CD4-positive, alpha-beta T cell treated with Interleukin-6 at 100 ng/mL for 8 hours (primary cell): ENCODE data around the gene ODF2L.
"Not testable (repeated sequence)": the region's sequence is repeated elsewhere in the genome, so short reads cannot be mapped to it uniquely, and the experiment has no call there.

Experiments
- DNase-seq: peaks from one replicate; pipeline ENCODE4 v3.0.0-alpha.2; 2020; ENCODE audit warnings: mixed read lengths, low spot score

The ODF2L gene

GRCh38 chr1:86382878-86383277 is 13.2 kb downstream of the ODF2L start:
- DNase-seq = no peak

DNA sequence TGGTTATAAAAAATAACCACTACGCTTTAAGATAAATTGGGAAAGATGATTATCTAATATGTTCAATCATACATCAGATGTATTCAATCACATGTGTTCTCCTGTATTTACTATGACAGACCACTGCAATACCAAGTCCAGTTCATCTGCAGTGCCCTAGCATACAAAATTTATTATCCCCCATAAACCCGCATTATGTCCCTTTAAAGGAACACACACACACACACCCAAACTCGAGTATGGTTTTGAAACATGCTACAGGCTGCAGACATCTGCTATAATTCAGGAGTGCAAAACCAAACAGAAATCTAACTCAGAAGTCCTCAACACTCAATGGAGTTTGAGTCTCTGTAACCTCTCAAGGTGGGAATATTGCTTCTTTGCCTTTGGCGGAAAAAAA is 14.9 kb downstream of the ODF2L start:
- no peak for DNase-seq

DNA sequence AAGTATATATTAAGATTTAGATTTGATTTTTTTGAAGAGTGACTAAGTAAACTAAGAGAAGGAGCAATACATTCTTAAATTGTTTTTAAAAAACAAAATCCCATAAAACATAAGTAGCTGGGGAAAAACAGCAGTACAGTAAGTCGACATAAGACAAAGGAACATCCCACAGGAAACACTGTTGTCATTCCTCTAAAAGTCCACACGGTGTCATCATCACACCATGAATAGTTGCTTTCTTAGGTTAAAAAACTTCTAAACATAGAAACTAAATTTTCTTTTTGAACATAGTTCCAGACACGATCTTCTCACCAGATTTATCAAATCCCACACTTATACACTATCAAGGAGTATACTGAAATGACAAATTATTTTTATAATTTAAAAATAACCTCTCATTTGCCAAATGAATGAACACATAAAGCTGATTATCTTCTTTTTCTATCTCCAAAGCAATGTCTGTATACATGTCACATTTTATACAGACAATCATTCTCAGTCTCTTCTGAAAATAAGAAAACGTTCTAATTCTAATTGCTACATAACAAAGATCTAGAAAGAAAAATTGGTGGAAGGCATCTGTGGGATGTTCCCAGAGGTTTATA is 15.8 kb downstream of the ODF2L start:
- peak; percentile 41 for DNase-seq

- DNase-seq = no peak
Observed at GRCh38 chr1:86378813-86379212, 17.3 kb downstream of the ODF2L start.

- no peak for DNase-seq
Observed at GRCh38 chr1:86377341-86377740, 18.8 kb downstream of the ODF2L start.

- DNase-seq = no peak
Observed at GRCh38 chr1:86375688-86376087, 20.4 kb downstream of the ODF2L start.

- no peak for DNase-seq
Observed at GRCh38 chr1:86370601-86371022, 25.5 kb downstream of the ODF2L start.

GRCh38 chr1:86365896-86366295 is 30.2 kb downstream of the ODF2L start:
- no peak for DNase-seq

- no peak for DNase-seq
Observed at GRCh38 chr1:86362807-86363206, 33.3 kb downstream of the ODF2L start.

GRCh38 chr1:86357796-86358195 is 38.3 kb downstream of the ODF2L start:
- DNase-seq = no peak

DNA sequence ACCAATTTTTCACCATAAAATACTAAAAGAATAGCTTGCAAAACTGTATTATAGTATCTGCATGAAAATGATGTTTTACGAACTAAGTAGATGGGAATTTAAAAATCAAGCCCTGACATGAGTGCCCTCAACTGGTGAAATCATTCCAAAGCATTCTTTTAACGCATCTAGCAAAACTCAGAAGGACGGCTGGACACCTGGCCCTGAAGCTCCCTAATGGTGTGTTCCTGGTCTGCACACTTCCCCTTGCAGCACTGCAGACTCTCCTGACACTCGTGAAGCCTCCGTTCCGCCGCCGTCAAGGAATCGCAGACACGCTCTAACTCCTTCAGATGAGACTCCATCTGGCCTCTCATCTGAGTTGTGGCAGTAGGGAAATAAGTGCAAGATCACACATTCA is 39.9 kb downstream of the ODF2L start:
- DNase-seq = no peak

DNA sequence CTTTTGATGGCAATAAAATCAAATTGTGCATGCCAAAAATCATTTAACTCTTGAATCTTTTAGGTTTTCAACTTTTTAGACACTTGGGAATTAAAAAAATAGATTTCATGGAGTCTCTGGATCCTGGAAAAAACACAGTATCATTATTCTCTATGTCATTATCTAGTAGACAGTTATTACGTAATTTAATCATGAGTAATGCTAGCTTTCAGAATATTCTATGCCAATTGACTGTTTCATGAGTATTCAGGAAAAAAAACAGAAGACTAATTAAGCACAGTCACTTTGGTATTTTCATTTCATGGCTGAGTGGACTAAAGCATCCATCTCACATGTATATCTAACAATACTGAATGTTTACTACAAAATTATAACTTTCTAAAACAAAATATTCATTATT is 44.0 kb downstream of the ODF2L start:
- DNase-seq = no peak

GRCh38 chr1:86350230-86350629 is 45.9 kb downstream of the ODF2L start:
- DNase-seq = not testable (repeated sequence)

DNA sequence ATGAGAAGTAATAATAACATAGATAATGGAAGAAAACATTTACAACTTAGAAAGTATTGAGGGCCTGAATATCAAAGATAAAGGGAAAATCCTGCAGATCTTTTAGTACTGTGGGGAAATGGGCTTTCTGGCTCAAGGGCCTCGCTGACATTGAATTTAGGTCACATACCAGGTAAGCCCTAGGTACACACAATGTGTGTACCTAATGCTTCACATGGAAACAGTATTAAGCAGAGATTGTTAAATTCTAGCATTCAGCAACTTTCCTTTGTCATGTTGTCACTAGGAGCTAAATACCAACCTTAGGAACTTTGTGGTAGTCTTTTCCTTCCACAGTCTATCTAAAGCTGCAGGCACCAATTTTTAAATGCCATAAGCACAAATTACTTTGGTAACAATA is 49.7 kb downstream of the ODF2L start:
- DNase-seq = no peak

- DNase-seq = no peak
Observed at GRCh38 chr1:86345042-86345441, 51.1 kb downstream of the ODF2L start.

DNA sequence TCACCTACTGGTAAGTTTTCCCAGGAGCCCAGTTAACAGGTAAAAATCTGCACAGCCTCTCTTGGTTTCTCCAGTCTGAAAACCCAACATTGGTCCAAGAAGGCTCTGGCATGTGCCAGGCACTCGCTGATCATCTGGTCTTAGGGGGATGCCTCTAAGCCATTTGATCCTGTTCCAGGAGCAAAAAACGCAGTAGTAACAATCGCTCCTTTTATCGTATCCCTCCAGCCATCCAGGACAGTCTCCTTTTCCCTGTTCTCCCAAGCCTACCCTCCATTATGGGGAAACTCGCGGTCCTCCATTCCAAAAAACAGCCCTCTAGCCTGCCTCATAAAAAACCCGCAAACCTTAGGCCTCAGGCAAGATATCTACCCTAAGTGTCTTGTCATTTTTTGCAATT is 56.2 kb downstream of the ODF2L start:
- DNase-seq = no peak

DNA sequence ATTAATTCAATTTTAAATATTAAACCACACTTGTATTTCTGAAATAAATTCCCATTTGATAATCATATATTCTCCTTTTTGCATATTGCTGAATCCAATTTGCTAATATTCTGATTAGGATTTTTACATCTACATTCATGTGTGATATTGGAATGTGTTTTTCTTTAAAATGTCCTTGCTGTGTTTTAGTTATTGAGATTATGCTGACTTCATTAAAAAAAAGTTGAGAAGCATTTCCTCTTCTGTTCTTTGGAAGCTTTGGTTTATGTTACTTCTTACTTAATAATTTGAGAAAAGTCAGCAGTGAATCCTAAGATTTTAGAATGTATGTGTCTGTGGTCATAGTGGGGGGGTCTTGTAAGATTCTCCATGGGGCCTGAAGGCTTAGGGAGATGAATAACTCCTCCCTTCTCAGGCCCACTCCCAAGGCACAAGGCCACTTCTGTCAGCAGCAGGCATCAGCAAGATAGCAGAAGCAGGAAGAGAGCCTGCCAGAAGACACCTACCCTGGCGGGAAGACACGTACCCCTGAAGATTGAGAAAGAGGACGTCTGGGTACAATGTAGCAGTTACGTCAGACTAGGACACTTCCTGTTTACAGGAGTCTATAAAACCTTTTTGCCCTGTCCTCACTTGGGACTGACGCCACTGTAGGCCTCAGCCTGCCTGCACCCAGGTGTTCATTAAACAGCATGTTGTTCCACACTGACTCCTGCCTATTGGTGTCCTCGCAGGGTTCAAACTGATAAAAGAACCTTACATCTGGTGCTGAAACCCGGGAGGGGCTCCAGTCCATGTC is 56.9 kb downstream of the ODF2L start:
- no peak for DNase-seq

DNA sequence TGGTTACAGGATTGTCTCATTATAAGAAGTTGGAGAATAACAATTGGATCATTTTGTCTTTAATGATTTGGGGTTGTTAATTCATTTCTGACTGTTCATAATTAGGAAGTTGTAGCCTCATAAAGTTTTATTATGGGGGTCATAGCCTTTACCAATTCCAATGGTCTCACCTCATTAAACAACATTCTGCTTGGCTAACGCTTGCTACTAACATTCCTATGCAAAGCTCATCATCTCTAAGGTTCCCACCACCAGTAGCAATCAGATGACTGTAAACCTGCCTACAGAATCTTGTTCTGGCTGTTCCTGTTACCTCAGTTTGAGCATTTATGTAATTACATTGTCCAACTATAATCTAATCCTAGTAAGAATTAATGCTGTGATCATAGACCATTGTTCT is 60.2 kb downstream of the ODF2L start:
- no peak for DNase-seq

DNA sequence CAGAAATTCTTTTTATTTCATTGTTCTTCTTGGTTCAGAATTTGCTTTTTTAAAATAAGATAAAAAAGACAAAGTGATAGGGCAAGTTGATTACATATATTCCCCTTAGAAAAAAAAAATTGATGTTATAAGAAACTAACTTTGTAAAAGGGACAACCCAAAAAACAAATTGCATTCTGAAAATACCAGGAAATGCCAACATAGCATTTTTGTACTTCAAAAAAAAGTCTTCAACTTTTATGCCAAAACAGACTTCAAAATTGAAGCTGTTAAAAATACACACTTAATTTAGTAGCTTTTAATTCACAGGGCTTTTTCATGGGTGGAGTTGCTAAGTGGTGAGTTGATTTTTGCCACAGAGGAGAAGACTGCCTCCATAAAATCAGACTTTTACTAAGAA is 70.9 kb downstream of the ODF2L start:
- no peak for DNase-seq

DNA sequence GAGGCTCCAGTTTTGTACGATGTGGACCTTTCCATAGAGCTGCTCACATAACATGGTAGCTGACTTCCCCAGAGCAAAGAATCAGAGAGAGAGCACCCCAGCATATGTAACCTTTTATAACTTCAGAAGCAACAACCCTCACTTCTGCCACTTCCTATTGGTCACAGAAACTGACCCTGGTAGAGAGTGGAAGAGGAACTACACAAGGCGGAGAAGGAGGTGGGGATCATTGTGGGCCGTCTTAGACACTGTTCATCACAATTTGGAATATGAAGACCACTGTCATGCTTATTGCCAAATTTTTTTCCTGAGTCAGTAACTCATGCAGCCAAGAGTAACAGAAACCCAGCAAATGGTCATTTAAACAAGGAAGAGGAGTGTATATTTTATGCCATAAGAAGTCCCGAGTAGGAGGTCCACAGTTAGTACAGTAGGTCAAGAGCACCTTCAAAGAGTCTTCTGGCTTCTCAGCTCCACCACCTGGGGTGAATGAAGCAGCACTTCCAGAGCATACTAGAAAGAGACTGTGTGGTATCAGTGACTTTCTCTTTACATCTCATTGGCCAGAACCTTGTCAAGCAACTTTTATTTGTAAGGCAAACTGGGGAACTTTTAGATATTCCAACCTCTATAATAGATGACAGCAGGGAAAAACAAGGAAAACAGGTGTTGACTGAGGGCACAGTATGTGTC is 71.8 kb downstream of the ODF2L start:
- no peak for DNase-seq

DNA sequence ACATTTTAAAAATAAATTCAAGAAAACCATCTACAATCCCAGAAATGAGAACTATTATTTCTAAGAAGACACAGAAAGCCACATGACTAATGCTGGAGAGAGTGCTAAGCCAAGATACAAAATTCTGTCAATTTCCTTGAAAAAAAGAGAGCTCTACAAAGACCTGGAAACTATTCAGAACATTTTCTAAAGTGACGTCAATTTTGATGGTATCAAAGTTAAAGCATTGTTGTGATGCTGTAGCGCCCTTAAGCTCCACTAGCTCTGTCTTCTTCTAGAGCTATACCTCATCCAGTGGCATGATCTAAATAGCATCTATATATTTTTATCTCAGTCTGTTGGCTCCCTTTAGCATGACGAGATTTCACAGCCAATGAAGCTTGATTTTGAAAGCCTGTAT is 73.9 kb downstream of the ODF2L start:
- no peak for DNase-seq

DNA sequence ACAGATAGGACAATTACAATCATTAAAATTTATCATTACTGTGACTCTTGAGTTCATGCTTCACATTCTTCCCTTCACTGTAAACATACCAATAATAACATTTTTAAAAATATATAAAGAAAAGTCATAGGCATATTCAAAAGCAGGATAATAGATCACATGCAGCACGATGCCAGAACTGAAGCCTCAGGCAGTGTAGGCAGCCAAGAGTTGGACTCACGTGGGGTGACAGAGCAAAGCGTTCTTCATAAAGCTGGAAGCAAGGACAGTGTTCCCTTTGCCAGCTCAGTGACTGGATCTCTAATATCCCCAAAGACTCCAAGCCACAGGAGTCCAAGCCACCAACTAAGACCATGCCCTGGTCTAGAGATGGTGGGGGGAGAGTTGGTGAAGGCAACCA is 77.7 kb downstream of the ODF2L start:
- no peak for DNase-seq

GRCh38 chr1:86317926-86318325 is 78.2 kb downstream of the ODF2L start:
- no peak for DNase-seq
